Activated naive CD4-positive, alpha-beta T cell treated with anti-CD3 and anti-CD28 coated beads, Interleukin-2, amount 50 U/mL, for 16 hours (primary cell): ENCODE measurements around the gene ADAMTSL4.
"Not testable (repeated sequence)": the region's sequence is repeated elsewhere in the genome, so short reads cannot be mapped to it uniquely, and the experiment has no call there.

Experiments
- DNase-seq: peaks from one replicate; pipeline ENCODE4 v3.0.0-alpha.2; 2020

Gene ADAMTSL4

GRCh38 chr1:150598346-150598745 is 49.1 kb downstream of the ADAMTSL4 start:
- not testable (repeated sequence) for DNase-seq

- DNase-seq: no peak
These were observed 52.3 kb downstream of the ADAMTSL4 start for GRCh38 chr1:150601540-150601939.

- not testable (repeated sequence) for DNase-seq
These were observed 53.2 kb downstream of the ADAMTSL4 start for GRCh38 chr1:150602372-150602771.

- no peak for DNase-seq
These were observed 54.5 kb downstream of the ADAMTSL4 start for GRCh38 chr1:150603711-150604110.

GRCh38 chr1:150604226-150604588 is 55.0 kb downstream of the ADAMTSL4 start:
- DNase-seq: no peak

- DNase-seq: not testable (repeated sequence)
These were observed 56.2 kb downstream of the ADAMTSL4 start for GRCh38 chr1:150605451-150605731.

GRCh38 chr1:150606463-150607142 is 57.4 kb downstream of the ADAMTSL4 start:
- no peak for DNase-seq

- no peak for DNase-seq
These were observed 60.5 kb downstream of the ADAMTSL4 start for GRCh38 chr1:150609732-150610131.
